K562 (cell line): ENCODE data around the gene PHF1. TPM values are rescaled to one million over a fixed set of nuclear protein-coding genes. Genes with fewer than 3 reads are reported as not detected.
A peak's percentile ranks its signal among the peaks of the same experiment; 100 is the strongest.

ENCODE experiments used
- ATF3 ChIP-seq, 2 experiments: fragments of 450-650 bp in 1 of 2; sonication (generic) in 1 of 2; formaldehyde crosslinking in 1 of 2; IDR thresholded peaks in 1 of 2; conservative IDR thresholded peaks in 1 of 2; 2 replicates each; pipeline versions ENCODE4 v1.6.1 to v1.8.1; 2016 to 2023; ENCODE audit warnings: mild to moderate bottlenecking in 2 of 2, moderate library complexity in 2 of 2, inconsistent platforms in 1 of 2, missing genetic modification reagents in 1 of 2
- E4F1 ChIP-seq: fragments of 250-450 bp; sonication (Bioruptor Pico); IDR thresholded peaks from 2 replicates; pipeline ENCODE4 v1.5.0; 2021; ENCODE audit warnings: mild to moderate bottlenecking, borderline replicate concordance
- FOXJ2 ChIP-seq: fragments of 200-800 bp; sonication (Bioruptor generic); IDR thresholded peaks from 2 replicates; pipeline ENCODE4 v1.6.1; 2016; ENCODE audit warnings: missing genetic modification characterization, missing compliant biosample characterization
- IFI16 ChIP-seq: fragments of 250-450 bp; sonication (Bioruptor Pico); IDR thresholded peaks from 2 replicates; pipeline ENCODE4 v2.1.2; 2022; ENCODE audit warnings: mild to moderate bottlenecking, inconsistent platforms
- KAT7 ChIP-seq: sonication (generic); formaldehyde crosslinking; IDR thresholded peaks from 2 replicates; pipeline ENCODE4 v1.8.0; 2022; ENCODE audit warnings: missing genetic modification reagents, mild to moderate bottlenecking, borderline replicate concordance
- NELFE ChIP-seq: IDR thresholded peaks from 2 replicates; pipeline ENCODE4 v1.6.1; 2011; ENCODE audit warnings: mild to moderate bottlenecking; ENCODE audit not compliant: insufficient read depth, insufficient read length
- NR2C1 ChIP-seq, 2 experiments: fragments of 450-650 bp; IDR thresholded peaks; 2 replicates each; pipeline ENCODE4 v1.6.1; 2017; ENCODE audit warnings: mild to moderate bottlenecking in 2 of 2, antibody characterized with exemption in 1 of 2, inconsistent platforms in 1 of 2, missing compliant biosample characterization in 1 of 2, missing genetic modification characterization in 1 of 2
- NR2C2 ChIP-seq, 2 experiments: fragments of 200-800 bp in 1 of 2; sonication (Bioruptor generic) in 1 of 2; sonication (generic) in 1 of 2; formaldehyde crosslinking in 1 of 2; IDR thresholded peaks; 2 replicates each; pipeline versions ENCODE4 v1.6.1 to v1.8.0; 2016 to 2022; ENCODE audit warnings: mild to moderate bottlenecking in 1 of 2, missing compliant biosample characterization in 1 of 2, missing genetic modification characterization in 1 of 2, missing genetic modification reagents in 1 of 2
- PRPF4 ChIP-seq: fragments of 200-400 bp; formaldehyde crosslinking; IDR thresholded peaks from one replicate; pipeline ENCODE4 v1.6.1; 2017; ENCODE audit warnings: low read length, low read depth, mild to moderate bottlenecking; ENCODE audit not compliant: insufficient read depth, poor library complexity, severe bottlenecking
- RFX1 ChIP-seq: fragments of 450-650 bp; IDR thresholded peaks from 2 replicates; pipeline ENCODE4 v1.6.1; 2016; ENCODE audit warnings: mild to moderate bottlenecking, moderate library complexity
- RFX7 ChIP-seq: fragments of 250-450 bp; sonication (Bioruptor Pico); IDR thresholded peaks from 2 replicates; pipeline ENCODE4 v1.5.1; 2021; ENCODE audit warnings: mild to moderate bottlenecking
- TSHZ1 ChIP-seq: fragments of 250-450 bp; sonication (Bioruptor Pico); IDR thresholded peaks from 2 replicates; pipeline ENCODE4 v1.4.0; 2020; ENCODE audit warnings: mild to moderate bottlenecking, moderate library complexity
- ZBED1 ChIP-seq: IDR thresholded peaks from 2 replicates; pipeline ENCODE4 v1.6.1; 2014
- ZBTB17 ChIP-seq: fragments of 450-650 bp; formaldehyde crosslinking; IDR thresholded peaks from 2 replicates; pipeline ENCODE4 v1.4.0; 2020; ENCODE audit warnings: mild to moderate bottlenecking
- ZBTB8A ChIP-seq: fragments of 450-650 bp; IDR thresholded peaks from 2 replicates; pipeline ENCODE4 v1.6.1; 2018; ENCODE audit warnings: mild to moderate bottlenecking, moderate library complexity; ENCODE audit not compliant: partially characterized antibody
- ZNF140 ChIP-seq: fragments of 250-450 bp; sonication (Bioruptor Pico); IDR thresholded peaks from 2 replicates; pipeline ENCODE4 v1.8.0; 2021; ENCODE audit warnings: moderate library complexity, mild to moderate bottlenecking, inconsistent platforms
- ZNF449 ChIP-seq: fragments of 250-450 bp; sonication (Bioruptor Pico); IDR thresholded peaks from 2 replicates; pipeline ENCODE4 v1.8.0; 2022; ENCODE audit warnings: moderate library complexity, mild to moderate bottlenecking, inconsistent platforms
- polyA plus RNA-seq, 8 experiments: library from polyadenylated mRNA; depleted of rRNA in 4 of 8; stranded (reverse) in 5 of 8; unstranded in 3 of 8; fragments of >200 nt; fragmentation: Nextera tagmentation in 2 of 8; fragmentation: Illumina TruSeq in 1 of 8; extraction: Ambion mirVana in 2 of 8; extraction: Trizol in 1 of 8; gene quantifications; 2 replicates each; pipeline versions ENCODE4 v1.2.1 to v1.2.3, GENCODE V29; 2011 to 2014; ENCODE audit warnings: inconsistent platforms in 1 of 8, missing spikeins in 1 of 8
- total RNA-seq, 7 experiments: library from RNA; depleted of rRNA in 6 of 7; stranded (reverse); fragments of >200 nt in 6 of 7; fragmentation: Illumina TruSeq in 2 of 7; extraction: Trizol in 2 of 7; gene quantifications; 2 replicates each; pipeline versions ENCODE4 v1.2.1 to v1.2.3, GENCODE V29; 2011 to 2021; ENCODE audit warnings: low replicate concordance in 1 of 7

The PHF1 gene
- total and polyA plus RNA-seq, 9 of the 15 experiments (the other 6 are each of a cell fraction or from before 2014, with no cell fraction given) = 3.7 to 64.2 (median 33.7) TPM

- TF ChIP-seq NR2C2 (CRISPR knock-in tag; IDR thresholded peaks at IDR 0.05) (peak; percentile 11; the same call in 1 of the 2 replicates), NR2C2 (tag; IDR thresholded peaks at IDR 0.05) (no peak), IFI16 (no peak), RFX1 (peak; percentile 32; the same call in 1 of the 2 replicates), ZBTB8A (no peak), ZBED1 (no peak), E4F1 (no peak), TSHZ1 (CRISPR knock-in tag) (no peak), NELFE (no peak), RFX7 (CRISPR knock-in tag) (no peak), PRPF4 (no peak), ZNF449 (CRISPR knock-in tag) (no peak), KAT7 (CRISPR knock-in tag) (no peak), ATF3 (IDR thresholded peaks at IDR 0.05) (peak; percentile 85), ATF3 (CRISPR knock-in tag; conservative IDR thresholded peaks at IDR 0.05) (no peak), ZNF140 (CRISPR knock-in tag) (no peak), NR2C1 (IDR thresholded peaks at IDR 0.05) (no peak), NR2C1 (tag; IDR thresholded peaks at IDR 0.05) (no peak), FOXJ2 (tag) (no peak), ZBTB17 (no peak)
These were observed 6.5 kb downstream of the PHF1 start (continued) for GRCh38 chr6:33417128-33417902.
